Activated naive CD8-positive, alpha-beta T cell treated with anti-CD3 and anti-CD28 coated beads for 36 hours (primary cell): ENCODE data around the gene TOX3. TPM values are rescaled to one million over a fixed set of nuclear protein-coding genes. Genes with fewer than 3 reads are reported as not detected.

Experiments
- DNase-seq: peaks from one replicate; pipeline ENCODE4 v3.0.0; 2021
- H3K27ac Mint-ChIP-seq: one replicate; pipeline ENCODE4 v1.8.0; 2022; ENCODE audit warnings: mild to moderate bottlenecking, moderate library complexity, mixed read lengths
- H3K27me3 Mint-ChIP-seq: one replicate; pipeline ENCODE4 v1.8.0; 2022; ENCODE audit warnings: mild to moderate bottlenecking, mixed read lengths
- H3K36me3 Mint-ChIP-seq: one replicate; pipeline ENCODE4 v1.8.0; 2021; ENCODE audit warnings: mild to moderate bottlenecking, mixed read lengths
- H3K4me1 Mint-ChIP-seq: one replicate; pipeline ENCODE4 v1.8.0; 2021; ENCODE audit warnings: mixed read lengths
- H3K4me3 Mint-ChIP-seq: one replicate; pipeline ENCODE4 v1.8.0; 2022; ENCODE audit warnings: mild to moderate bottlenecking, moderate library complexity, mixed read lengths
- H3K9me3 Mint-ChIP-seq: one replicate; pipeline ENCODE4 v1.8.0; 2022; ENCODE audit warnings: mixed read lengths
- total RNA-seq, 2 experiments: library from RNA; stranded (reverse); gene quantifications; one replicate each; pipeline ENCODE4 v1.2.3, GENCODE V29; 2021

The TOX3 gene
- total RNA-seq, 2 experiments from 2014 or later, result not detected

- Mint-ChIP-seq H3K9me3 (peaks cover 4% of the 10 kb centered on the region), H3K4me3 (no peak overlapping the region), H3K4me1 (no peaks in the 10 kb centered on the region), H3K36me3 (no peaks in the 10 kb centered on the region), H3K27ac (no peak overlapping the region), H3K27me3 (peaks cover 56% of the 10 kb centered on the region)
- DNase-seq, result no peak
Measured at GRCh38 chr16:52549011-52549692, 2.2 kb upstream of the TOX3 start.

- Mint-ChIP-seq H3K27ac (no peak overlapping the region), H3K4me3 (no peak overlapping the region), H3K9me3 (no peaks in the 10 kb centered on the region), H3K4me1 (no peaks in the 10 kb centered on the region), H3K27me3 (peaks cover 57% of the 10 kb centered on the region), H3K36me3 (no peaks in the 10 kb centered on the region)
- no peak for DNase-seq
Measured at GRCh38 chr16:52548261-52549010, 1.5 kb upstream of the TOX3 start.

- Mint-ChIP-seq H3K9me3 (no peaks in the 10 kb centered on the region), H3K27ac (no peak overlapping the region), H3K4me1 (no peaks in the 10 kb centered on the region), H3K4me3 (peak overlapping the region; percentile 41), H3K36me3 (no peaks in the 10 kb centered on the region), H3K27me3 (peaks cover 56% of the 10 kb centered on the region)
- DNase-seq, result no peak
Measured at GRCh38 chr16:52547834-52548215, 882 bp upstream of the TOX3 start.

GRCh38 chr16:52546291-52547003, 496 bp downstream of the TOX3 start:
- Mint-ChIP-seq H3K27ac (no peak overlapping the region), H3K9me3 (no peaks in the 10 kb centered on the region), H3K4me3 (no peak overlapping the region), H3K36me3 (no peaks in the 10 kb centered on the region), H3K4me1 (no peaks in the 10 kb centered on the region), H3K27me3 (peaks cover 61% of the 10 kb centered on the region)
- no peak for DNase-seq

GRCh38 chr16:52545898-52546266, 1.1 kb downstream of the TOX3 start:
- Mint-ChIP-seq H3K27me3 (peaks cover 61% of the 10 kb centered on the region), H3K4me3 (no peak overlapping the region), H3K9me3 (no peaks in the 10 kb centered on the region), H3K36me3 (no peaks in the 10 kb centered on the region), H3K4me1 (no peaks in the 10 kb centered on the region), H3K27ac (no peak overlapping the region)
- DNase-seq, result no peak

- H3K4me3 Mint-ChIP-seq, result no peak overlapping the region
- DNase-seq, result no peak
- no peaks in the 10 kb centered on the region for H3K9me3 Mint-ChIP-seq
- no peak overlapping the region for H3K27ac Mint-ChIP-seq
- peaks cover 61% of the 10 kb centered on the region for H3K27me3 Mint-ChIP-seq
- no peaks in the 10 kb centered on the region for H3K4me1 Mint-ChIP-seq
- H3K36me3 Mint-ChIP-seq, result no peaks in the 10 kb centered on the region
Measured at GRCh38 chr16:52545222-52545897, 1.6 kb downstream of the TOX3 start.

- no peak overlapping the region for H3K4me3 Mint-ChIP-seq
- H3K4me1 Mint-ChIP-seq, result no peaks in the 10 kb centered on the region
- no peaks in the 10 kb centered on the region for H3K9me3 Mint-ChIP-seq
- H3K27ac Mint-ChIP-seq, result no peak overlapping the region
- H3K27me3 Mint-ChIP-seq, result peaks cover 57% of the 10 kb centered on the region
- DNase-seq, result no peak
- H3K36me3 Mint-ChIP-seq, result no peaks in the 10 kb centered on the region
Measured at GRCh38 chr16:52544703-52545102, 2.2 kb downstream of the TOX3 start.

GRCh38 chr16:52543654-52544053, 3.3 kb downstream of the TOX3 start:
- Mint-ChIP-seq H3K4me1 (no peaks in the 10 kb centered on the region), H3K27ac (no peak overlapping the region), H3K27me3 (peaks cover 47% of the 10 kb centered on the region), H3K36me3 (no peaks in the 10 kb centered on the region), H3K9me3 (no peaks in the 10 kb centered on the region), H3K4me3 (no peak overlapping the region)
- DNase-seq, result no peak

- Mint-ChIP-seq H3K27me3 (peaks cover 27% of the 10 kb centered on the region), H3K36me3 (no peaks in the 10 kb centered on the region), H3K4me1 (no peaks in the 10 kb centered on the region), H3K4me3 (no peak overlapping the region), H3K27ac (no peak overlapping the region), H3K9me3 (no peaks in the 10 kb centered on the region)
- no peak for DNase-seq
Measured at GRCh38 chr16:52540910-52541309, 6.0 kb downstream of the TOX3 start.

- no peaks in the 10 kb centered on the region for H3K9me3 Mint-ChIP-seq
- no peak for DNase-seq
- peaks cover 10% of the 10 kb centered on the region for H3K27me3 Mint-ChIP-seq
- H3K36me3 Mint-ChIP-seq, result no peaks in the 10 kb centered on the region
- no peaks in the 10 kb centered on the region for H3K4me1 Mint-ChIP-seq
- no peak overlapping the region for H3K27ac Mint-ChIP-seq
- H3K4me3 Mint-ChIP-seq, result no peak overlapping the region
Measured at GRCh38 chr16:52539191-52539590, 7.8 kb downstream of the TOX3 start.

GRCh38 chr16:52538511-52538910, 8.4 kb downstream of the TOX3 start:
- no peaks in the 10 kb centered on the region for H3K36me3 Mint-ChIP-seq

GRCh38 chr16:52537516-52537915, 9.4 kb downstream of the TOX3 start:
- H3K4me1 Mint-ChIP-seq, result no peaks in the 10 kb centered on the region
- no peak for DNase-seq
- H3K9me3 Mint-ChIP-seq, result no peaks in the 10 kb centered on the region
- H3K4me3 Mint-ChIP-seq, result no peak overlapping the region
- no peak overlapping the region for H3K27ac Mint-ChIP-seq
- peaks cover 1% of the 10 kb centered on the region for H3K27me3 Mint-ChIP-seq
- H3K36me3 Mint-ChIP-seq, result no peaks in the 10 kb centered on the region

More at GRCh38 chr16:52538511-52538910, 8.4 kb downstream of the TOX3 start:
- Mint-ChIP-seq H3K4me3 (no peak overlapping the region), H3K9me3 (no peaks in the 10 kb centered on the region), H3K4me1 (no peaks in the 10 kb centered on the region), H3K27me3 (peaks cover 6% of the 10 kb centered on the region), H3K27ac (no peak overlapping the region)
- no peak for DNase-seq

GRCh38 chr16:52535076-52535475, 11.9 kb downstream of the TOX3 start:
- Mint-ChIP-seq H3K27ac (no peak overlapping the region), H3K4me1 (no peaks in the 10 kb centered on the region), H3K4me3 (no peak overlapping the region), H3K36me3 (no peaks in the 10 kb centered on the region), H3K27me3 (no peaks in the 10 kb centered on the region), H3K9me3 (no peaks in the 10 kb centered on the region)
- no peak for DNase-seq

- DNase-seq, result no peak
- no peaks in the 10 kb centered on the region for H3K27me3 Mint-ChIP-seq
- H3K4me1 Mint-ChIP-seq, result no peaks in the 10 kb centered on the region
- H3K4me3 Mint-ChIP-seq, result no peak overlapping the region
- H3K9me3 Mint-ChIP-seq, result no peaks in the 10 kb centered on the region
- H3K27ac Mint-ChIP-seq, result no peak overlapping the region
- H3K36me3 Mint-ChIP-seq, result no peaks in the 10 kb centered on the region
Measured at GRCh38 chr16:52533296-52533695, 13.6 kb downstream of the TOX3 start.

GRCh38 chr16:52532384-52532783, 14.6 kb downstream of the TOX3 start:
- Mint-ChIP-seq H3K27ac (no peak overlapping the region), H3K36me3 (no peaks in the 10 kb centered on the region), H3K9me3 (no peaks in the 10 kb centered on the region), H3K4me3 (no peak overlapping the region), H3K27me3 (no peaks in the 10 kb centered on the region), H3K4me1 (no peaks in the 10 kb centered on the region)
- no peak for DNase-seq
